H9 (cell line): ENCODE results near the gene TSHB. TPM values are rescaled to one million over a fixed set of nuclear protein-coding genes. Genes with fewer than 3 reads are reported as not detected.

Experiments used
- DNase-seq: peaks from one replicate; pipeline ENCODE4 v3.0.0-alpha.2; 2017
- H2AFZ ChIP-seq: one replicate; pipeline ENCODE4 v1.6.1; 2013; ENCODE audit warnings: mild to moderate bottlenecking, low read length, control low read depth, moderate library complexity
- H2AK5ac ChIP-seq: 2 replicates; pipeline ENCODE4 v1.6.1; 2013; ENCODE audit warnings: low read length, control low read depth, mixed read lengths; ENCODE audit not compliant: insufficient read length
- H2BK120ac ChIP-seq: one replicate; pipeline ENCODE4 v1.6.1; 2013; ENCODE audit warnings: low read depth, mild to moderate bottlenecking, low read length, control low read depth, inconsistent platforms; ENCODE audit not compliant: poor library complexity, severe bottlenecking
- H2BK12ac ChIP-seq: 2 replicates; pipeline ENCODE4 v1.6.1; 2013; ENCODE audit warnings: low read length, control low read depth, mixed read lengths, low read depth; ENCODE audit not compliant: insufficient read length
- H2BK15ac ChIP-seq: 2 replicates; pipeline ENCODE4 v1.6.1; 2013; ENCODE audit warnings: low read depth, low read length, control low read depth
- H2BK20ac ChIP-seq: one replicate; pipeline ENCODE4 v1.6.1; 2013; ENCODE audit warnings: low read depth, mild to moderate bottlenecking, low read length, control low read depth, inconsistent platforms; ENCODE audit not compliant: poor library complexity, severe bottlenecking
- H2BK5ac ChIP-seq: 2 replicates; pipeline ENCODE4 v1.6.1; 2013; ENCODE audit warnings: low read length, control low read depth, mixed read lengths; ENCODE audit not compliant: insufficient read length
- H3K14ac ChIP-seq: 2 replicates; pipeline ENCODE4 v1.6.1; 2013; ENCODE audit warnings: low read length, control low read depth; ENCODE audit not compliant: insufficient read depth
- H3K18ac ChIP-seq: 2 replicates; pipeline ENCODE4 v1.6.1; 2013; ENCODE audit warnings: low read depth, mild to moderate bottlenecking, mixed read lengths, low read length, control low read depth; ENCODE audit not compliant: insufficient read length
- H3K23ac ChIP-seq: 2 replicates; pipeline ENCODE4 v1.6.1; 2013; ENCODE audit warnings: low read length, control low read depth, mixed read lengths, low read depth; ENCODE audit not compliant: insufficient read length
- H3K23me2 ChIP-seq: 2 replicates; pipeline ENCODE4 v1.6.1; 2013; ENCODE audit warnings: low read depth, mild to moderate bottlenecking, mixed read lengths, low read length, control low read depth; ENCODE audit not compliant: insufficient read length, poor library complexity, severe bottlenecking
- H3K27ac ChIP-seq: 2 replicates; pipeline ENCODE4 v1.5.1; 2013; ENCODE audit warnings: low read length, control low read depth, mixed read lengths, low read depth; ENCODE audit not compliant: insufficient read length
- H3K27me3 ChIP-seq: 2 replicates; pipeline ENCODE4 v1.6.1; 2013; ENCODE audit warnings: low read length, control low read depth, inconsistent platforms; ENCODE audit not compliant: insufficient read depth
- H3K4ac ChIP-seq: 2 replicates; pipeline ENCODE4 v1.6.1; 2013; ENCODE audit warnings: low read depth, mild to moderate bottlenecking, control low read depth, inconsistent platforms, low read length, moderate library complexity
- H3K4me1 ChIP-seq: 2 replicates; pipeline ENCODE4 v1.6.1; 2013; ENCODE audit warnings: low read length, control low read depth, inconsistent platforms; ENCODE audit not compliant: insufficient read depth
- H3K4me2 ChIP-seq: 2 replicates; pipeline ENCODE4 v1.6.1; 2013; ENCODE audit warnings: low read length, control low read depth, mixed read lengths; ENCODE audit not compliant: insufficient read length, insufficient read depth
- H3K56ac ChIP-seq: 2 replicates; pipeline ENCODE4 v1.6.1; 2013; ENCODE audit warnings: low read depth, mild to moderate bottlenecking, mixed read lengths, low read length, control low read depth; ENCODE audit not compliant: insufficient read length
- H3K79me1 ChIP-seq: 2 replicates; pipeline ENCODE4 v1.6.1; 2013; ENCODE audit warnings: low read depth, mild to moderate bottlenecking, moderate library complexity, low read length, control low read depth, inconsistent platforms; ENCODE audit not compliant: insufficient read depth, poor library complexity, severe bottlenecking
- H3K79me2 ChIP-seq: 2 replicates; pipeline ENCODE4 v1.6.1; 2013; ENCODE audit warnings: low read length, control low read depth, inconsistent platforms; ENCODE audit not compliant: insufficient read depth
- H3K9ac ChIP-seq: 2 replicates; pipeline ENCODE4 v1.6.1; 2013; ENCODE audit warnings: low read length, control low read depth, mixed read lengths; ENCODE audit not compliant: insufficient read length; ENCODE audit errors: extremely low read depth
- H3K9me3 ChIP-seq: one replicate; pipeline ENCODE4 v1.6.1; 2013; ENCODE audit warnings: low read depth, low read length, inconsistent platforms; ENCODE audit not compliant: control insufficient read depth
- H3T11ph ChIP-seq: one replicate; pipeline ENCODE4 v1.6.1; 2013; ENCODE audit warnings: mild to moderate bottlenecking, low read length, control low read depth, inconsistent platforms
- H4K20me1 ChIP-seq: one replicate; pipeline ENCODE4 v1.6.1; 2013; ENCODE audit not compliant: control insufficient read depth, insufficient read length, insufficient read depth
- H4K5ac ChIP-seq: 2 replicates; pipeline ENCODE4 v1.6.1; 2013; ENCODE audit warnings: low read depth, mild to moderate bottlenecking, mixed read lengths, low read length, control low read depth; ENCODE audit not compliant: insufficient read length
- H4K8ac ChIP-seq: replicated peaks from 2 replicates; pipeline ENCODE4 v1.6.1; 2013; ENCODE audit warnings: low read length, control low read depth, mixed read lengths, low read depth; ENCODE audit not compliant: insufficient read length
- H4K91ac ChIP-seq: 2 replicates; pipeline ENCODE4 v1.6.1; 2013; ENCODE audit warnings: low read depth, mild to moderate bottlenecking, moderate library complexity, mixed read lengths, low read length, control low read depth; ENCODE audit not compliant: insufficient read length
- H3K27ac Mint-ChIP-seq, 3 experiments: 2 replicates in 2 of 3; 3 replicates in 1 of 3; pipeline ENCODE4 v1.8.0; 2020 to 2021; ENCODE audit warnings: mixed read lengths in 3 of 3, mild to moderate bottlenecking in 1 of 3, moderate library complexity in 1 of 3
- H3K27me3 Mint-ChIP-seq: 2 replicates; pipeline ENCODE4 v1.8.0; 2021; ENCODE audit warnings: low read depth, mild to moderate bottlenecking, moderate library complexity, mixed read lengths
- H3K36me3 Mint-ChIP-seq, 3 experiments: 2 replicates in 2 of 3; 3 replicates in 1 of 3; pipeline ENCODE4 v1.8.0; 2020 to 2021; ENCODE audit warnings: low read depth in 3 of 3, mixed read lengths in 3 of 3; ENCODE audit not compliant: insufficient read depth in 1 of 3
- H3K4me1 Mint-ChIP-seq, 2 experiments: 2 replicates each; pipeline ENCODE4 v1.8.0; 2020; ENCODE audit warnings: mixed read lengths in 2 of 2
- H3K4me3 Mint-ChIP-seq, 2 experiments: 2 replicates in 1 of 2; 3 replicates in 1 of 2; pipeline ENCODE4 v1.8.0; 2020 to 2021; ENCODE audit warnings: mild to moderate bottlenecking in 2 of 2, mixed read lengths in 2 of 2, moderate library complexity in 1 of 2
- H3K9me3 Mint-ChIP-seq, 2 experiments: 2 replicates in 1 of 2; 3 replicates in 1 of 2; pipeline ENCODE4 v1.8.0; 2020; ENCODE audit warnings: mild to moderate bottlenecking in 2 of 2, mixed read lengths in 2 of 2, moderate library complexity in 1 of 2
- WGBS: extraction: QIAGEN DNeasy Blood & Tissue Kit; methylation state at CpG from one replicate; pipeline ENCODE4 v1.1.7; 2013; ENCODE audit warnings: missing lambda C conversion rate, low lambda C conversion rate, mixed read lengths; ENCODE audit not compliant: insufficient read length; ENCODE audit errors: extremely low coverage; 5-methylcytosine and 5-hydroxymethylcytosine counted together
- total RNA-seq: library from RNA; stranded (reverse); gene quantifications from 2 replicates; pipeline ENCODE4 v1.2.1, GENCODE V29; 2021
- TF ChIP-seq, protein P1 (sequence below): fragments of 200-600 bp; sonication (generic); conservative IDR thresholded peaks from 3 replicates; pipeline ENCODE4 v1.8.0; 2021; ENCODE audit warnings: antibody characterized with exemption, mild to moderate bottlenecking

TSHB gene
- total RNA-seq, 1 experiment from 2014 or later = not detected

DNA sequence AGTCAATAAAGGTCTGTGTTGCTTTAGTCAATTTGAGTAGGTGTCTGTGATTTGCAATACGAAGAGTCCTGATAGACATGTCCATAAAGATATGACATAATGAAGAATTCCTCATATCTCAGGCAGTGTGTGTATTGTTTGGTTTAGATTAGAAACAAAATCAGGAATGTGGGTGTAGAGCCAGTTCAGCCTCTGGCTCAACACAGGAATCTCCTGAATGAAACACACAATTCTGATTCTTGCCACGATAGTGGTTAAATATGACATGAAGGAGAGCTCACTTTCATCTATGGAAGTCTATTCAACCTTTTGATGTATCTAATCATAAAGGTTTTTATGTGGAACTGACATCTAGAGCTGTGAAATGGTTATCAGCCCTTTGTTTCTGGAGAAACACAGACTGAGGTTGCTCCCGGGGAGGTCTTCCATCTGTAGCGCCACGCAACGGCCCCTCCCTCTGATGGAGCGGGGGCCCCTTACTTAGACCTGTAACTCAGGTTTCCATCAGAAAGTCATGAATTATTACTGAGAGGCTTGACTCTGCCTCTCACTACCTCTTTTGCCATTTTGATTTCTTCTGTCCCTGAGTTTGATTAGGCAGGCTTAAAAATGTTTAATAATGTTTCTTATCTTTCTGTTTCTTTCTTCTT, 40.2 kb downstream of the TSHB start:
- H3T11ph ChIP-seq = no peak overlapping the region
- no peak overlapping the region for H3K56ac ChIP-seq
- H2AK5ac ChIP-seq = no peak overlapping the region
- Mint-ChIP-seq H3K36me3 (no peaks in the 10 kb centered on the region), H3K27me3 (no peaks in the 10 kb centered on the region), H3K4me3 (no peak overlapping the region), H3K27ac (peak overlapping the region in 1 of 3 experiments; percentile 15; a peak in 2 of 7 replicates), H3K4me1 (peaks cover 12% of the 10 kb centered on the region in 2 experiments; a peak in 3 of 4 replicates), H3K9me3 (no peaks in the 10 kb centered on the region)
- TF ChIP-seq, protein P1, sequence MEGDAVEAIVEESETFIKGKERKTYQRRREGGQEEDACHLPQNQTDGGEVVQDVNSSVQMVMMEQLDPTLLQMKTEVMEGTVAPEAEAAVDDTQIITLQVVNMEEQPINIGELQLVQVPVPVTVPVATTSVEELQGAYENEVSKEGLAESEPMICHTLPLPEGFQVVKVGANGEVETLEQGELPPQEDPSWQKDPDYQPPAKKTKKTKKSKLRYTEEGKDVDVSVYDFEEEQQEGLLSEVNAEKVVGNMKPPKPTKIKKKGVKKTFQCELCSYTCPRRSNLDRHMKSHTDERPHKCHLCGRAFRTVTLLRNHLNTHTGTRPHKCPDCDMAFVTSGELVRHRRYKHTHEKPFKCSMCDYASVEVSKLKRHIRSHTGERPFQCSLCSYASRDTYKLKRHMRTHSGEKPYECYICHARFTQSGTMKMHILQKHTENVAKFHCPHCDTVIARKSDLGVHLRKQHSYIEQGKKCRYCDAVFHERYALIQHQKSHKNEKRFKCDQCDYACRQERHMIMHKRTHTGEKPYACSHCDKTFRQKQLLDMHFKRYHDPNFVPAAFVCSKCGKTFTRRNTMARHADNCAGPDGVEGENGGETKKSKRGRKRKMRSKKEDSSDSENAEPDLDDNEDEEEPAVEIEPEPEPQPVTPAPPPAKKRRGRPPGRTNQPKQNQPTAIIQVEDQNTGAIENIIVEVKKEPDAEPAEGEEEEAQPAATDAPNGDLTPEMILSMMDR = no peak
- H2BK20ac ChIP-seq = no peak overlapping the region
- no peak overlapping the region for H2AFZ ChIP-seq
- no peak overlapping the region for H2BK12ac ChIP-seq
- H3K9me3 ChIP-seq = no peaks in the 10 kb centered on the region
- no peak overlapping the region for H4K8ac ChIP-seq
- no peak overlapping the region for H4K5ac ChIP-seq
- no peaks in the 10 kb centered on the region for H3K27me3 ChIP-seq
- no peak overlapping the region for H3K27ac ChIP-seq
- no peak overlapping the region for H4K91ac ChIP-seq
- H3K14ac ChIP-seq = no peak overlapping the region
- H3K4me2 ChIP-seq = no peak overlapping the region
- no peak overlapping the region for H3K18ac ChIP-seq
- no peaks in the 10 kb centered on the region for H3K4me1 ChIP-seq
- H3K79me2 ChIP-seq = no peaks in the 10 kb centered on the region
- no peaks in the 10 kb centered on the region for H3K79me1 ChIP-seq
- DNase-seq = no peak
- no CpG with 5 or more reads among the region's 7 CpGs for WGBS
- H4K20me1 ChIP-seq = no peaks in the 10 kb centered on the region
- H3K23me2 ChIP-seq = no peaks in the 10 kb centered on the region
- H2BK120ac ChIP-seq = no peak overlapping the region
- H3K9ac ChIP-seq = no peak overlapping the region
- H3K23ac ChIP-seq = no peak overlapping the region
- H3K4ac ChIP-seq = no peak overlapping the region
- no peak overlapping the region for H2BK15ac ChIP-seq
- H2BK5ac ChIP-seq = no peak overlapping the region
